SK-N-SH (cell line): ENCODE measurements around the gene ADPGK. TPM values are rescaled to one million over a fixed set of nuclear protein-coding genes. Genes with fewer than 3 reads are reported as not detected.
A peak's percentile ranks its signal among the peaks of the same experiment; 100 is the strongest.

Experiments
- CTCF ChIA-PET: fragments of 300-600, 350-600 bp; formaldehyde crosslinking; extraction: SDS; loops from one replicate; lab custom pipeline; 2021; lab: Yijun Ruan, JAX
- POLR2A ChIA-PET: fragments of 350-600 bp; sonication (Branson Sonifier 250); formaldehyde crosslinking; extraction: SDS; loops from one replicate; lab custom pipeline; 2020; ENCODE audit warnings: antibody characterized with exemption, inconsistent platforms; lab: Yijun Ruan, JAX
- DNase-seq: peaks from one replicate; pipeline ENCODE4 v3.0.0; 2012
- H2AFZ ChIP-seq: fragments of 200-600 bp; sonication (generic); 2 replicates; pipeline ENCODE4 v1.8.1; 2016; ENCODE audit warnings: antibody characterized with exemption, mild to moderate bottlenecking, low read depth
- H3F3A ChIP-seq: fragments of 200-600 bp; sonication (generic); replicated peaks from 2 replicates; pipeline ENCODE3; 2016; ENCODE audit warnings: antibody characterized with exemption, mild to moderate bottlenecking; ENCODE audit not compliant: insufficient read depth
- H3K27ac ChIP-seq, 2 experiments: fragments of 200-500 bp in 1 of 2; fragments of 200-600 bp in 1 of 2; sonication (Bioruptor generic) in 1 of 2; sonication (generic), shearing (Covaris generic) in 1 of 2; 2 replicates each; pipeline versions ENCODE4 v1.5.1 to v1.6.1; 2014 to 2016; ENCODE audit warnings: low read depth in 2 of 2, inconsistent platforms in 1 of 2, low read length in 1 of 2, mild to moderate bottlenecking in 1 of 2, mixed read lengths in 1 of 2
- H3K27me3 ChIP-seq: fragments of 200-600 bp; sonication (generic), shearing (Covaris generic); 2 replicates; pipeline ENCODE4 v1.6.1; 2016; ENCODE audit warnings: mixed run types; ENCODE audit not compliant: insufficient read depth
- H3K36me3 ChIP-seq, 2 experiments: fragments of 200-500 bp in 1 of 2; fragments of 200-600 bp in 1 of 2; sonication (Bioruptor generic) in 1 of 2; sonication (generic) in 1 of 2; replicated peaks in 1 of 2; 2 replicates each; pipeline versions ENCODE3 to v1.5.1; 2014 to 2016; ENCODE audit warnings: low read length in 1 of 2, mild to moderate bottlenecking in 1 of 2; ENCODE audit not compliant: insufficient read depth in 2 of 2, control insufficient read depth in 1 of 2
- H3K4me1 ChIP-seq, 2 experiments: fragments of 200-500 bp in 1 of 2; fragments of 200-600 bp in 1 of 2; sonication (Bioruptor generic) in 1 of 2; sonication (generic), shearing (Covaris generic) in 1 of 2; 2 replicates each; pipeline versions ENCODE4 v1.5.1 to v1.6.1; 2014 to 2016; ENCODE audit warnings: low read depth in 1 of 2, low read length in 1 of 2, mixed run types in 1 of 2; ENCODE audit not compliant: insufficient read depth in 2 of 2, control insufficient read depth in 1 of 2
- H3K4me2 ChIP-seq: fragments of 200-600 bp; sonication (generic), shearing (Covaris generic); 2 replicates; pipeline ENCODE4 v1.6.1; 2017; ENCODE audit warnings: mixed run types
- H3K4me3 ChIP-seq, 2 experiments: fragments of 200-500 bp in 1 of 2; fragments of 200-600 bp in 1 of 2; sonication (Bioruptor generic) in 1 of 2; sonication (generic), shearing (Covaris generic) in 1 of 2; 2 replicates each; pipeline versions ENCODE4 v1.5.1 to v1.8.1; 2014 to 2016; ENCODE audit warnings: low read depth in 2 of 2, inconsistent platforms in 1 of 2, low read length in 1 of 2, mild to moderate bottlenecking in 1 of 2, mixed read lengths in 1 of 2, moderate library complexity in 1 of 2
- H3K79me2 ChIP-seq: fragments of 200-600 bp; sonication (generic); 2 replicates; pipeline ENCODE4 v1.8.1; 2017; ENCODE audit warnings: mild to moderate bottlenecking; ENCODE audit not compliant: insufficient read depth
- H3K9ac ChIP-seq: fragments of 200-600 bp; sonication (generic); 2 replicates; pipeline ENCODE4 v1.6.1; 2017; ENCODE audit warnings: mixed run types
- H3K9me2 ChIP-seq: fragments of 200-600 bp; sonication (generic); 2 replicates; pipeline ENCODE4 v1.6.1; 2017; ENCODE audit warnings: mixed run types
- H3K9me3 ChIP-seq: fragments of 200-600 bp; sonication (generic); 2 replicates; pipeline ENCODE4 v1.6.1; 2017; ENCODE audit warnings: mixed run types, mild to moderate bottlenecking, moderate library complexity
- H4K20me1 ChIP-seq: fragments of 200-600 bp; sonication (generic); 2 replicates; pipeline ENCODE4 v1.6.1; 2017; ENCODE audit warnings: mild to moderate bottlenecking, mixed run types; ENCODE audit not compliant: insufficient read depth
- EP300 ChIP-seq, 2 experiments: IDR thresholded peaks; 2 replicates each; pipeline versions ENCODE4 v1.4.0 to v1.6.1; 2012; ENCODE audit warnings: borderline replicate concordance in 1 of 2, low read depth in 1 of 2, low read length in 1 of 2
- FOSL2 ChIP-seq: IDR thresholded peaks from 2 replicates; pipeline ENCODE4 v1.4.0; 2012; ENCODE audit warnings: low read depth, mild to moderate bottlenecking, moderate library complexity, borderline replicate concordance
- FOXJ3 ChIP-seq: sonication (generic); formaldehyde crosslinking; IDR thresholded peaks from 2 replicates; pipeline ENCODE4 v1.5.1; 2020; ENCODE audit warnings: mild to moderate bottlenecking, missing genetic modification reagents
- FOXM1 ChIP-seq: IDR thresholded peaks from 2 replicates; pipeline ENCODE4 v1.4.0; 2012; ENCODE audit warnings: low read depth, mild to moderate bottlenecking
- GATA2 ChIP-seq: sonication (generic); formaldehyde crosslinking; IDR thresholded peaks from 2 replicates; pipeline ENCODE4 v1.5.0; 2020; ENCODE audit warnings: mild to moderate bottlenecking, missing genetic modification reagents
- IRF3 ChIP-seq: fragments of 150-350 bp; IDR thresholded peaks from 2 replicates; pipeline ENCODE4 v1.6.1; 2016; ENCODE audit warnings: mild to moderate bottlenecking, low read depth, low read length
- JUND ChIP-seq: IDR thresholded peaks from 2 replicates; pipeline ENCODE4 v1.4.0; 2012
- NRF1 ChIP-seq: IDR thresholded peaks from 2 replicates; pipeline ENCODE4 v1.6.1; 2012; ENCODE audit warnings: low read depth, mild to moderate bottlenecking, low read length
- PBX3 ChIP-seq: IDR thresholded peaks from 2 replicates; pipeline ENCODE4; 2012
- POLR2AphosphoS5 ChIP-seq: IDR thresholded peaks from 2 replicates; pipeline ENCODE4 v1.6.1; 2012; ENCODE audit warnings: low read depth, low read length
- RAD21 ChIP-seq: IDR thresholded peaks from 2 replicates; pipeline ENCODE4 v1.6.1; 2012; ENCODE audit warnings: mild to moderate bottlenecking, low read length
- RFX5 ChIP-seq: IDR thresholded peaks from 2 replicates; pipeline ENCODE4 v1.6.1; 2012; ENCODE audit warnings: mild to moderate bottlenecking, improper control_type of control experiment, low read length
- SMC3 ChIP-seq: IDR thresholded peaks from 2 replicates; pipeline ENCODE4 v1.6.1; 2012; ENCODE audit warnings: low read depth, low read length, improper control_type of control experiment
- TAF1 ChIP-seq: IDR thresholded peaks from 2 replicates; pipeline ENCODE4 v1.6.1; 2012; ENCODE audit warnings: low read depth, mild to moderate bottlenecking, low read length, moderate library complexity, borderline replicate concordance
- TCF12 ChIP-seq: IDR thresholded peaks from 2 replicates; pipeline ENCODE4 v1.4.0; 2012
- TEAD4 ChIP-seq: IDR thresholded peaks from 2 replicates; pipeline ENCODE4 v1.4.0; 2012; ENCODE audit warnings: mild to moderate bottlenecking, borderline replicate concordance; ENCODE audit not compliant: insufficient read depth
- USF1 ChIP-seq: IDR thresholded peaks from 2 replicates; pipeline ENCODE4 v1.4.0; 2012; ENCODE audit warnings: low read depth, borderline replicate concordance
- USF2 ChIP-seq: fragments of 150-350 bp; IDR thresholded peaks from 2 replicates; pipeline ENCODE4 v1.6.1; 2017; ENCODE audit warnings: antibody characterized with exemption, low read length, low read depth, borderline replicate concordance
- ZBTB33 ChIP-seq: IDR thresholded peaks from 2 replicates; pipeline ENCODE4 v1.4.0; 2012; ENCODE audit warnings: low read depth, borderline replicate concordance
- WGBS: methylation state at CpG from one replicate; pipeline ENCODE4 v1.1.6; 2017; ENCODE audit warnings: low lambda C conversion rate; 5-methylcytosine and 5-hydroxymethylcytosine counted together
- polyA plus RNA-seq, 3 experiments: library from polyadenylated mRNA; depleted of rRNA; stranded (reverse); fragments of >200 nt; gene quantifications; 2 replicates each; pipeline ENCODE4 v1.2.3, GENCODE V29; 2012

ADPGK gene
- polyA plus RNA-seq, 1 of the 3 experiments (the other 2 are of a cell fraction) = 57.3 TPM

- H3K27ac ChIP-seq = peak overlapping the region in 1 of 2 experiments; percentile 89; a peak in 2 of 4 replicates
- H3K9ac ChIP-seq = peak overlapping the region; percentile 32; the same call in 1 of the 2 replicates
- no peaks in the 10 kb centered on the region for H3K9me2 ChIP-seq
- peaks cover 46 to 47% of the 10 kb centered on the region in 2 experiments for H3K36me3 ChIP-seq
- no peaks in the 10 kb centered on the region for H3K9me3 ChIP-seq
- peak overlapping the region; percentile 66 for H3K4me2 ChIP-seq
- H4K20me1 ChIP-seq = no peaks in the 10 kb centered on the region
- CTCF ChIA-PET = interaction anchor here (4.4 kb wide), 1 partner anchor 35 kb away, joined by 15 read pairs; no protein-coding TSS in a partner anchor
- no peak for DNase-seq
- H3K27me3 ChIP-seq = no peaks in the 10 kb centered on the region
- TF ChIP-seq TEAD4 = 0 out of 2 replicates have a peak, but pooled peaks have one; percentile 17
- no peak for TF ChIP-seq FOXJ3 (CRISPR knock-in tag)
- TF ChIP-seq USF2 = no peak
- no peak for TF ChIP-seq GATA2
- TF ChIP-seq POLR2AphosphoS5 = no peak
- peak; percentile 79 for TF ChIP-seq FOSL2
- TF ChIP-seq PBX3 = peak; percentile 19; the same call in 1 of the 2 replicates
- TF ChIP-seq JUND = peak; percentile 67
- POLR2A ChIA-PET = no interaction called here
- H3K79me2 ChIP-seq = peaks cover 10% of the 10 kb centered on the region; the same call in 1 of the 2 replicates
- WGBS = 54% methylated on average over 3 of the region's 3 CpGs
- no peak overlapping the region for H2AFZ ChIP-seq
- no peaks in the 10 kb centered on the region; a peak in 1 of 4 replicates for H3K4me1 ChIP-seq
- H3F3A ChIP-seq = peaks cover 23% of the 10 kb centered on the region
- no peak overlapping the region for H3K4me3 ChIP-seq
Measured at GRCh38 chr15:72758182-72758581, 25.4 kb downstream of the ADPGK start.

- Histone ChIP-seq H3F3A (peaks cover 15% of the 10 kb centered on the region), H3K4me2 (no peak overlapping the region), H3K27ac (no peak overlapping the region), H3K79me2 (peaks cover 4% of the 10 kb centered on the region; the same call in 1 of the 2 replicates), H3K9ac (no peak overlapping the region), H3K4me3 (no peak overlapping the region), H3K36me3 (peaks cover 59 to 60% of the 10 kb centered on the region in 2 experiments), H3K9me3 (no peaks in the 10 kb centered on the region), H2AFZ (no peak overlapping the region), H3K9me2 (no peaks in the 10 kb centered on the region), H4K20me1 (no peaks in the 10 kb centered on the region), H3K4me1 (peaks cover 0 to 3% of the 10 kb centered on the region in 2 experiments; a peak in 2 of 4 replicates), H3K27me3 (no peaks in the 10 kb centered on the region)
- 97% methylated on average over 6 of the region's 6 CpGs for WGBS
- ChIA-PET CTCF (interaction anchor here (2.2 kb wide), 1 partner anchor 32 kb away, joined by 10 read pairs; no protein-coding TSS in a partner anchor), POLR2A (no interaction called here)
- DNase-seq = no peak
- no peak for TF ChIP-seq TAF1
- TF ChIP-seq RFX5 = no peak
- TF ChIP-seq ZBTB33 = no peak
- TF ChIP-seq JUND = no peak
- TF ChIP-seq USF1 = no peak
- no peak for TF ChIP-seq USF2
- TF ChIP-seq TEAD4 = no peak
- TF ChIP-seq GATA2 = no peak
- TF ChIP-seq FOXM1 = no peak
- no peak for TF ChIP-seq SMC3
- TF ChIP-seq RAD21 = no peak
- TF ChIP-seq FOXJ3 (CRISPR knock-in tag) = no peak
- no peak for TF ChIP-seq IRF3
- no peak for TF ChIP-seq NRF1
- TF ChIP-seq EP300 (IDR thresholded peaks at IDR 0.05; ENCODE audit: borderline replicate concordance in 1 of 2, low read depth in 1 of 2, low read length in 1 of 2) = no peak
- no peak for TF ChIP-seq TCF12
Measured at GRCh38 chr15:72754096-72754495, 29.5 kb downstream of the ADPGK start.
